GM23338 (cell line): ENCODE measurements around the gene NPEPL1. TPM values are rescaled to one million over a fixed set of nuclear protein-coding genes. Genes with fewer than 3 reads are reported as not detected.

ENCODE experiments used
- ATAC-seq: fragments of 200-7000 bp; cut with Tn5 transposase; 3 replicates; pipeline ENCODE4 v1.9.1; 2020
- DNase-seq: peaks from one replicate; pipeline ENCODE4 v3.0.0-alpha.2; 2015; ENCODE audit warnings: low spot score
- H2AFZ ChIP-seq: fragments of 200-600 bp; sonication (generic); 2 replicates; pipeline ENCODE4 v1.8.0; 2016; ENCODE audit warnings: antibody characterized with exemption, mild to moderate bottlenecking, moderate library complexity
- H3F3A ChIP-seq: fragments of 200-600 bp; sonication (generic); replicated peaks from 2 replicates; pipeline ENCODE4 v1.8.0; 2017; ENCODE audit warnings: antibody characterized with exemption, mixed run types, low read depth
- H3K27ac ChIP-seq: fragments of 200-600 bp; sonication (generic); 2 replicates; pipeline ENCODE4 v1.6.1; 2016; ENCODE audit warnings: low read depth
- H3K27me3 ChIP-seq: fragments of 200-600 bp; sonication (generic); 2 replicates; pipeline ENCODE4 v1.8.0; 2016; ENCODE audit warnings: mild to moderate bottlenecking, mixed run types, moderate library complexity; ENCODE audit not compliant: insufficient read depth
- H3K36me3 ChIP-seq: fragments of 200-600 bp; sonication (generic); 2 replicates; pipeline ENCODE4 v1.8.0; 2016; ENCODE audit warnings: mild to moderate bottlenecking; ENCODE audit not compliant: insufficient read depth
- H3K4me1 ChIP-seq: fragments of 200-600 bp; sonication (generic); 2 replicates; pipeline ENCODE4 v1.8.0; 2016; ENCODE audit warnings: mild to moderate bottlenecking, moderate library complexity; ENCODE audit not compliant: insufficient read depth
- H3K4me2 ChIP-seq: fragments of 200-600 bp; sonication (generic); 2 replicates; pipeline ENCODE4 v1.7.1; 2017; ENCODE audit warnings: mixed run types
- H3K4me3 ChIP-seq: fragments of 200-600 bp; sonication (generic); 2 replicates; pipeline ENCODE4 v1.6.1; 2016; ENCODE audit warnings: mixed run types
- H3K79me2 ChIP-seq: fragments of 200-600 bp; sonication (generic); replicated peaks from 2 replicates; pipeline ENCODE4 v1.8.0; 2017; ENCODE audit warnings: mild to moderate bottlenecking; ENCODE audit not compliant: insufficient read depth
- H3K9me2 ChIP-seq: fragments of 200-600 bp; sonication (generic); 2 replicates; pipeline ENCODE4 v1.8.0; 2017; ENCODE audit not compliant: insufficient read depth
- H4K20me1 ChIP-seq: fragments of 200-600 bp; sonication (generic); replicated peaks from 2 replicates; pipeline ENCODE4 v1.8.0; 2017; ENCODE audit warnings: mild to moderate bottlenecking; ENCODE audit not compliant: insufficient read depth
- H3K27ac Mint-ChIP-seq: 2 replicates; pipeline ENCODE4 v1.8.0; 2020; ENCODE audit warnings: inconsistent platforms, mild to moderate bottlenecking, moderate library complexity, mixed read lengths
- H3K27me3 Mint-ChIP-seq: 3 replicates; pipeline ENCODE4 v1.8.0; 2022; ENCODE audit warnings: low read depth, mild to moderate bottlenecking, moderate library complexity, mixed read lengths, inconsistent platforms; ENCODE audit not compliant: insufficient read depth, poor library complexity
- H3K36me3 Mint-ChIP-seq: 3 replicates; pipeline ENCODE4 v1.8.0; 2021; ENCODE audit warnings: low read depth, mild to moderate bottlenecking, inconsistent platforms, moderate library complexity, mixed read lengths
- H3K4me1 Mint-ChIP-seq: 3 replicates; pipeline ENCODE4 v1.8.0; 2020; ENCODE audit warnings: mild to moderate bottlenecking, inconsistent platforms, mixed read lengths
- H3K4me3 Mint-ChIP-seq: 3 replicates; pipeline ENCODE4 v1.8.0; 2021; ENCODE audit warnings: moderate library complexity, mild to moderate bottlenecking, inconsistent platforms, mixed read lengths
- H3K9me3 Mint-ChIP-seq: 3 replicates; pipeline ENCODE4 v1.8.0; 2020; ENCODE audit warnings: moderate library complexity, mild to moderate bottlenecking, inconsistent platforms, mixed read lengths
- CREB1 ChIP-seq: fragments of 250-450 bp; sonication (Bioruptor Pico); IDR thresholded peaks from 2 replicates; pipeline ENCODE4 v1.5.0; 2020; ENCODE audit warnings: low read depth, mild to moderate bottlenecking, moderate library complexity
- EZH2 ChIP-seq: fragments of 200-600 bp; sonication (generic); IDR thresholded peaks from one replicate; pipeline ENCODE4 v1.8.0; 2017; ENCODE audit warnings: antibody characterized with exemption, mild to moderate bottlenecking, low read depth; ENCODE audit not compliant: unreplicated experiment
- EZH2phosphoT487 ChIP-seq: fragments of 200-600 bp; sonication (generic); IDR thresholded peaks from one replicate; pipeline ENCODE4 v1.8.1; 2018; ENCODE audit warnings: antibody characterized with exemption; ENCODE audit not compliant: unreplicated experiment
- JUNB ChIP-seq: IDR thresholded peaks from one replicate; pipeline ENCODE4 v1.6.1; 2016; ENCODE audit warnings: antibody characterized with exemption; ENCODE audit not compliant: unreplicated experiment
- NANOG ChIP-seq: IDR thresholded peaks from 2 replicates; pipeline ENCODE4 v1.6.1; 2016; ENCODE audit warnings: antibody characterized with exemption, borderline replicate concordance
- POLR2AphosphoS5 ChIP-seq: IDR thresholded peaks from 2 replicates; pipeline ENCODE4 v1.6.1; 2016; ENCODE audit warnings: antibody characterized with exemption, low read depth
- STAT1 ChIP-seq: IDR thresholded peaks from one replicate; pipeline ENCODE4 v1.6.1; 2016; ENCODE audit warnings: antibody characterized with exemption; ENCODE audit not compliant: unreplicated experiment
- ZNF114 ChIP-seq: fragments of 250-450 bp; sonication (Bioruptor Pico); IDR thresholded peaks from 2 replicates; pipeline ENCODE4 v1.5.0; 2020; ENCODE audit warnings: mild to moderate bottlenecking, moderate library complexity
- ZNF331 ChIP-seq: fragments of 250-450 bp; sonication (Bioruptor Pico); IDR thresholded peaks from 2 replicates; pipeline ENCODE4 v1.5.0; 2020; ENCODE audit warnings: low read depth, mild to moderate bottlenecking, moderate library complexity
- polyA plus RNA-seq: library from polyadenylated mRNA; unstranded; fragments of >200 nt; fragmentation: Nextera tagmentation; extraction: Ambion mirVana; gene quantifications from 2 replicates; pipeline ENCODE4 v1.2.1, GENCODE V29; 2016
- total RNA-seq: library from RNA; depleted of rRNA; stranded (reverse); fragments of >200 nt; shearing (Covaris generic); gene quantifications from 2 replicates; pipeline ENCODE4 v1.2.3, GENCODE V29; 2014
- TF ChIP-seq, protein P1 (sequence below): fragments of 250-450 bp; sonication (Bioruptor Pico); IDR thresholded peaks from 2 replicates; pipeline ENCODE4 v1.5.0; 2020; ENCODE audit warnings: mild to moderate bottlenecking, moderate library complexity
- TF ChIP-seq, protein P2 (sequence below), 2 experiments: fragments of 200-600 bp in 1 of 2; sonication (generic) in 1 of 2; conservative IDR thresholded peaks; 2 replicates each; pipeline versions ENCODE4 v1.5.1 to v1.6.1; 2016 to 2017; ENCODE audit warnings: antibody characterized with exemption in 2 of 2, low read depth in 2 of 2, mild to moderate bottlenecking in 2 of 2, moderate library complexity in 1 of 2
- TF ChIP-seq, protein P3 (sequence below): IDR thresholded peaks from 2 replicates; pipeline ENCODE4 v1.6.1; 2016; ENCODE audit warnings: antibody characterized with exemption
- TF ChIP-seq, protein P4 (sequence below): IDR thresholded peaks from one replicate; pipeline ENCODE4 v1.6.1; 2018; ENCODE audit warnings: antibody characterized with exemption; ENCODE audit not compliant: unreplicated experiment

The NPEPL1 gene
- total and polyA plus RNA-seq, 2 experiments from 2014 or later = 23.5 to 30.0 TPM

DNA sequence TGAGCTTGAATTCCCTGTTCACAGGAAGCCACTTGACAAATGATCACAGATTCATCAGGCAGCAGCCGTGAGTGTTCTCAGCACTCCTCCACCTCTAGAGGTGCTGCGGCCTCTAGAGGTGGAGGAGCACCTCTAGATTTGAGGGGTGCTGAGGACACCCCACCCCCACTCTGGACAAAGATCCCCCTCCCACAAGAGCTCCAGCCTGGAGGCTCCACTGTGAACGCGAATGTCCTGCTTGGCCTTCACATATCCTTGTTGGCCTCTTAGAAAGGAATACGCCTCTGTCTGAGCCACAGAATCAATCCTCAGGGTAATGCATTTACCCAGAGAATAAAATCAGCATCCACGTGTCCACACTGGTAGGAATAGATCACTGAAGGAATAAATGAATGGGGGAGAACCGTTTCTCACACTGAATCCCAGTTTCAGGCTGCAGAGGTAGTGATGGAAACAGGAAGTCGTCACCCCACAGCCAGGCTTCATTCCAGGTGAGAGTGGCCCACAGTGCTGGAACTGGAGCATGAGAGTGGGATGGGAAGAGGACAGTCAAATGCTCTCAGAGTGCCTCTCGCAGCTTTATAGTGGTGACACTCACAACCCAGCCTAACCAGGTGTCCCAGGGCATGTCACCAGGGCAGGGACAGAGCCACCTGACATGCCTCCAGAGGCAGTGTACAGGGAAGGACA lies 16.6 kb downstream of the NPEPL1 start:
- Mint-ChIP-seq H3K9me3 (peaks cover 4% of the 10 kb centered on the region; the same call in 2 of the 3 replicates), H3K4me3 (no peak overlapping the region), H3K36me3 (peaks cover 27% of the 10 kb centered on the region), H3K27me3 (peaks cover 8% of the 10 kb centered on the region), H3K27ac (peak overlapping the region; percentile 3; the same call in 1 of the 2 replicates), H3K4me1 (0 out of 3 replicates have a peak, but pooled peaks cover 5% of the 10 kb centered on the region)
- H3F3A ChIP-seq = no peaks in the 10 kb centered on the region
- no peak overlapping the region for H3K4me2 ChIP-seq
- no peak overlapping the region for H2AFZ ChIP-seq
- no peaks in the 10 kb centered on the region for H3K27me3 ChIP-seq
- DNase-seq = no peak
- H3K36me3 ChIP-seq = 0 out of 2 replicates have a peak, but pooled peaks cover 5% of the 10 kb centered on the region
- H4K20me1 ChIP-seq = no peaks in the 10 kb centered on the region
- ATAC-seq = no peak
- no peaks in the 10 kb centered on the region for H3K4me1 ChIP-seq
- TF ChIP-seq POLR2AphosphoS5 (no peak), EZH2 (no peak), STAT1 (no peak), ZNF331 (CRISPR knock-in tag) (no peak), EZH2phosphoT487 (no peak), ZNF114 (CRISPR knock-in tag) (no peak), JUNB (no peak), NANOG (no peak), CREB1 (CRISPR knock-in tag) (no peak)
- TF ChIP-seq, protein P1, sequence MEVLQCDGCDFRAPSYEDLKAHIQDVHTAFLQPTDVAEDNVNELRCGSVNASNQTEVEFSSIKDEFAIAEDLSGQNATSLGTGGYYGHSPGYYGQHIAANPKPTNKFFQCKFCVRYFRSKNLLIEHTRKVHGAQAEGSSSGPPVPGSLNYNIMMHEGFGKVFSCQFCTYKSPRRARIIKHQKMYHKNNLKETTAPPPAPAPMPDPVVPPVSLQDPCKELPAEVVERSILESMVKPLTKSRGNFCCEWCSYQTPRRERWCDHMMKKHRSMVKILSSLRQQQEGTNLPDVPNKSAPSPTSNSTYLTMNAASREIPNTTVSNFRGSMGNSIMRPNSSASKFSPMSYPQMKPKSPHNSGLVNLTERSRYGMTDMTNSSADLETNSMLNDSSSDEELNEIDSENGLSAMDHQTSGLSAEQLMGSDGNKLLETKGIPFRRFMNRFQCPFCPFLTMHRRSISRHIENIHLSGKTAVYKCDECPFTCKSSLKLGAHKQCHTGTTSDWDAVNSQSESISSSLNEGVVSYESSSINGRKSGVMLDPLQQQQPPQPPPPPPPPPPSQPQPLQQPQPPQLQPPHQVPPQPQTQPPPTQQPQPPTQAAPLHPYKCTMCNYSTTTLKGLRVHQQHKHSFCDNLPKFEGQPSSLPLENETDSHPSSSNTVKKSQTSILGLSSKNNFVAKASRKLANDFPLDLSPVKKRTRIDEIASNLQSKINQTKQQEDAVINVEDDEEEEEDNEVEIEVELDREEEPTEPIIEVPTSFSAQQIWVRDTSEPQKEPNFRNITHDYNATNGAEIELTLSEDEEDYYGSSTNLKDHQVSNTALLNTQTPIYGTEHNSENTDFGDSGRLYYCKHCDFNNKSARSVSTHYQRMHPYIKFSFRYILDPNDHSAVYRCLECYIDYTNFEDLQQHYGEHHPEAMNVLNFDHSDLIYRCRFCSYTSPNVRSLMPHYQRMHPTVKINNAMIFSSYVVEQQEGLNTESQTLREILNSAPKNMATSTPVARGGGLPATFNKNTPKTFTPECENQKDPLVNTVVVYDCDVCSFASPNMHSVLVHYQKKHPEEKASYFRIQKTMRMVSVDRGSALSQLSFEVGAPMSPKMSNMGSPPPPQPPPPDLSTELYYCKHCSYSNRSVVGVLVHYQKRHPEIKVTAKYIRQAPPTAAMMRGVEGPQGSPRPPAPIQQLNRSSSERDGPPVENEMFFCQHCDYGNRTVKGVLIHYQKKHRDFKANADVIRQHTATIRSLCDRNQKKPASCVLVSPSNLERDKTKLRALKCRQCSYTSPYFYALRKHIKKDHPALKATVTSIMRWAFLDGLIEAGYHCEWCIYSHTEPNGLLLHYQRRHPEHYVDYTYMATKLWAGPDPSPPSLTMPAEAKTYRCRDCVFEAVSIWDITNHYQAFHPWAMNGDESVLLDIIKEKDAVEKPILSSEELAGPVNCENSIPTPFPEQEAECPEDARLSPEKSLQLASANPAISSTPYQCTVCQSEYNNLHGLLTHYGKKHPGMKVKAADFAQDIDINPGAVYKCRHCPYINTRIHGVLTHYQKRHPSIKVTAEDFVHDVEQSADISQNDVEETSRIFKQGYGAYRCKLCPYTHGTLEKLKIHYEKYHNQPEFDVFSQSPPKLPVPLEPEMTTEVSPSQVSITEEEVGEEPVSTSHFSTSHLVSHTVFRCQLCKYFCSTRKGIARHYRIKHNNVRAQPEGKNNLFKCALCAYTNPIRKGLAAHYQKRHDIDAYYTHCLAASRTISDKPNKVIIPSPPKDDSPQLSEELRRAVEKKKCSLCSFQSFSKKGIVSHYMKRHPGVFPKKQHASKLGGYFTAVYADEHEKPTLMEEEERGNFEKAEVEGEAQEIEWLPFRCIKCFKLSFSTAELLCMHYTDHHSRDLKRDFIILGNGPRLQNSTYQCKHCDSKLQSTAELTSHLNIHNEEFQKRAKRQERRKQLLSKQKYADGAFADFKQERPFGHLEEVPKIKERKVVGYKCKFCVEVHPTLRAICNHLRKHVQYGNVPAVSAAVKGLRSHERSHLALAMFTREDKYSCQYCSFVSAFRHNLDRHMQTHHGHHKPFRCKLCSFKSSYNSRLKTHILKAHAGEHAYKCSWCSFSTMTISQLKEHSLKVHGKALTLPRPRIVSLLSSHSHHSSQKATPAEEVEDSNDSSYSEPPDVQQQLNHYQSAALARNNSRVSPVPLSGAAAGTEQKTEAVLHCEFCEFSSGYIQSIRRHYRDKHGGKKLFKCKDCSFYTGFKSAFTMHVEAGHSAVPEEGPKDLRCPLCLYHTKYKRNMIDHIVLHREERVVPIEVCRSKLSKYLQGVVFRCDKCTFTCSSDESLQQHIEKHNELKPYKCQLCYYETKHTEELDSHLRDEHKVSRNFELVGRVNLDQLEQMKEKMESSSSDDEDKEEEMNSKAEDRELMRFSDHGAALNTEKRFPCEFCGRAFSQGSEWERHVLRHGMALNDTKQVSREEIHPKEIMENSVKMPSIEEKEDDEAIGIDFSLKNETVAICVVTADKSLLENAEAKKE (CRISPR knock-in tag) = no peak
- TF ChIP-seq, protein P2, sequence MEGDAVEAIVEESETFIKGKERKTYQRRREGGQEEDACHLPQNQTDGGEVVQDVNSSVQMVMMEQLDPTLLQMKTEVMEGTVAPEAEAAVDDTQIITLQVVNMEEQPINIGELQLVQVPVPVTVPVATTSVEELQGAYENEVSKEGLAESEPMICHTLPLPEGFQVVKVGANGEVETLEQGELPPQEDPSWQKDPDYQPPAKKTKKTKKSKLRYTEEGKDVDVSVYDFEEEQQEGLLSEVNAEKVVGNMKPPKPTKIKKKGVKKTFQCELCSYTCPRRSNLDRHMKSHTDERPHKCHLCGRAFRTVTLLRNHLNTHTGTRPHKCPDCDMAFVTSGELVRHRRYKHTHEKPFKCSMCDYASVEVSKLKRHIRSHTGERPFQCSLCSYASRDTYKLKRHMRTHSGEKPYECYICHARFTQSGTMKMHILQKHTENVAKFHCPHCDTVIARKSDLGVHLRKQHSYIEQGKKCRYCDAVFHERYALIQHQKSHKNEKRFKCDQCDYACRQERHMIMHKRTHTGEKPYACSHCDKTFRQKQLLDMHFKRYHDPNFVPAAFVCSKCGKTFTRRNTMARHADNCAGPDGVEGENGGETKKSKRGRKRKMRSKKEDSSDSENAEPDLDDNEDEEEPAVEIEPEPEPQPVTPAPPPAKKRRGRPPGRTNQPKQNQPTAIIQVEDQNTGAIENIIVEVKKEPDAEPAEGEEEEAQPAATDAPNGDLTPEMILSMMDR (conservative IDR thresholded peaks at IDR 0.05; ENCODE audit: low read depth in 2 of 2) = no peak
- TF ChIP-seq, protein P3, sequence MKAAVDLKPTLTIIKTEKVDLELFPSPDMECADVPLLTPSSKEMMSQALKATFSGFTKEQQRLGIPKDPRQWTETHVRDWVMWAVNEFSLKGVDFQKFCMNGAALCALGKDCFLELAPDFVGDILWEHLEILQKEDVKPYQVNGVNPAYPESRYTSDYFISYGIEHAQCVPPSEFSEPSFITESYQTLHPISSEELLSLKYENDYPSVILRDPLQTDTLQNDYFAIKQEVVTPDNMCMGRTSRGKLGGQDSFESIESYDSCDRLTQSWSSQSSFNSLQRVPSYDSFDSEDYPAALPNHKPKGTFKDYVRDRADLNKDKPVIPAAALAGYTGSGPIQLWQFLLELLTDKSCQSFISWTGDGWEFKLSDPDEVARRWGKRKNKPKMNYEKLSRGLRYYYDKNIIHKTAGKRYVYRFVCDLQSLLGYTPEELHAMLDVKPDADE = no peak
- TF ChIP-seq, protein P4, sequence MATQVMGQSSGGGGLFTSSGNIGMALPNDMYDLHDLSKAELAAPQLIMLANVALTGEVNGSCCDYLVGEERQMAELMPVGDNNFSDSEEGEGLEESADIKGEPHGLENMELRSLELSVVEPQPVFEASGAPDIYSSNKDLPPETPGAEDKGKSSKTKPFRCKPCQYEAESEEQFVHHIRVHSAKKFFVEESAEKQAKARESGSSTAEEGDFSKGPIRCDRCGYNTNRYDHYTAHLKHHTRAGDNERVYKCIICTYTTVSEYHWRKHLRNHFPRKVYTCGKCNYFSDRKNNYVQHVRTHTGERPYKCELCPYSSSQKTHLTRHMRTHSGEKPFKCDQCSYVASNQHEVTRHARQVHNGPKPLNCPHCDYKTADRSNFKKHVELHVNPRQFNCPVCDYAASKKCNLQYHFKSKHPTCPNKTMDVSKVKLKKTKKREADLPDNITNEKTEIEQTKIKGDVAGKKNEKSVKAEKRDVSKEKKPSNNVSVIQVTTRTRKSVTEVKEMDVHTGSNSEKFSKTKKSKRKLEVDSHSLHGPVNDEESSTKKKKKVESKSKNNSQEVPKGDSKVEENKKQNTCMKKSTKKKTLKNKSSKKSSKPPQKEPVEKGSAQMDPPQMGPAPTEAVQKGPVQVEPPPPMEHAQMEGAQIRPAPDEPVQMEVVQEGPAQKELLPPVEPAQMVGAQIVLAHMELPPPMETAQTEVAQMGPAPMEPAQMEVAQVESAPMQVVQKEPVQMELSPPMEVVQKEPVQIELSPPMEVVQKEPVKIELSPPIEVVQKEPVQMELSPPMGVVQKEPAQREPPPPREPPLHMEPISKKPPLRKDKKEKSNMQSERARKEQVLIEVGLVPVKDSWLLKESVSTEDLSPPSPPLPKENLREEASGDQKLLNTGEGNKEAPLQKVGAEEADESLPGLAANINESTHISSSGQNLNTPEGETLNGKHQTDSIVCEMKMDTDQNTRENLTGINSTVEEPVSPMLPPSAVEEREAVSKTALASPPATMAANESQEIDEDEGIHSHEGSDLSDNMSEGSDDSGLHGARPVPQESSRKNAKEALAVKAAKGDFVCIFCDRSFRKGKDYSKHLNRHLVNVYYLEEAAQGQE = no peak
- no peaks in the 10 kb centered on the region for H3K9me2 ChIP-seq
- no peaks in the 10 kb centered on the region for H3K79me2 ChIP-seq
- H3K4me3 ChIP-seq = no peak overlapping the region
- H3K27ac ChIP-seq = no peak overlapping the region
